Smooth muscle cell (in vitro differentiated cells): ENCODE data around the gene FRMD4B. TPM values are rescaled to one million over a fixed set of nuclear protein-coding genes. Genes with fewer than 3 reads are reported as not detected.

Experiments
- DNase-seq: peaks from one replicate; lab custom pipeline; 2025; ENCODE audit not compliant: unreplicated experiment; lab: John Stamatoyannopoulos, UW
- H2AFZ ChIP-seq: fragments of 200-600 bp; sonication (generic); 2 replicates; pipeline ENCODE4 v1.6.0; 2016; ENCODE audit warnings: antibody characterized with exemption, low read depth, mild to moderate bottlenecking
- H3F3A ChIP-seq: fragments of 200-600 bp; sonication (generic); 2 replicates; pipeline ENCODE4 v1.6.0; 2017; ENCODE audit warnings: antibody characterized with exemption, low read depth
- H3K27ac ChIP-seq: fragments of 200-600 bp; sonication (generic); 2 replicates; pipeline ENCODE4 v1.5.1; 2016; ENCODE audit warnings: low read depth, mild to moderate bottlenecking
- H3K27me3 ChIP-seq: fragments of 200-600 bp; sonication (generic); 2 replicates; pipeline ENCODE4 v1.6.1; 2016; ENCODE audit warnings: low read depth, mild to moderate bottlenecking
- H3K36me3 ChIP-seq: fragments of 200-600 bp; sonication (generic); 2 replicates; pipeline ENCODE4 v1.5.1; 2016; ENCODE audit warnings: low read depth
- H3K4me1 ChIP-seq: fragments of 200-600 bp; sonication (generic); 2 replicates; pipeline ENCODE4 v1.5.1; 2016; ENCODE audit warnings: low read depth
- H3K4me2 ChIP-seq: fragments of 200-600 bp; sonication (generic); 2 replicates; pipeline ENCODE4 v1.6.0; 2016; ENCODE audit warnings: mild to moderate bottlenecking
- H3K4me3 ChIP-seq: fragments of 200-600 bp; sonication (generic); 2 replicates; pipeline ENCODE4 v1.5.1; 2016; ENCODE audit warnings: mild to moderate bottlenecking
- H3K79me2 ChIP-seq: fragments of 200-600 bp; sonication (generic); 2 replicates; pipeline ENCODE4 v1.6.0; 2016; ENCODE audit warnings: low read depth, mild to moderate bottlenecking
- H3K9ac ChIP-seq: fragments of 200-600 bp; sonication (generic); 2 replicates; pipeline ENCODE4 v1.6.0; 2016; ENCODE audit warnings: low read depth
- H3K9me3 ChIP-seq: fragments of 200-600 bp; sonication (generic); replicated peaks from 2 replicates; pipeline ENCODE4 v1.5.1; 2016; ENCODE audit warnings: low read depth
- H4K20me1 ChIP-seq: fragments of 200-600 bp; sonication (generic); 2 replicates; pipeline ENCODE4 v1.6.0; 2016; ENCODE audit warnings: low read depth
- WGBS: methylation state at CpG from one replicate; pipeline ENCODE4 v1.1.7; 2016; ENCODE audit warnings: low lambda C conversion rate; 5-methylcytosine and 5-hydroxymethylcytosine counted together
- polyA plus RNA-seq: library from polyadenylated mRNA; unstranded; fragments of >200 nt; fragmentation: Nextera tagmentation; extraction: Ambion mirVana; gene quantifications from 2 replicates; pipeline ENCODE4 v1.2.1, GENCODE V29; 2016
- total RNA-seq: library from RNA; depleted of rRNA; stranded (reverse); fragments of >200 nt; gene quantifications from 2 replicates; pipeline ENCODE4 v1.2.3, GENCODE V29; 2014
- TF ChIP-seq, protein P1 (sequence below): fragments of 200-600 bp; sonication (generic); IDR thresholded peaks from 2 replicates; pipeline ENCODE4 v1.5.1; 2017; ENCODE audit warnings: borderline replicate concordance, mild to moderate bottlenecking, antibody characterized with exemption; ENCODE audit not compliant: insufficient read depth, poor library complexity, severe bottlenecking

FRMD4B gene
- total and polyA plus RNA-seq, 2 experiments from 2014 or later = 3.7 to 24.3 TPM

DNA sequence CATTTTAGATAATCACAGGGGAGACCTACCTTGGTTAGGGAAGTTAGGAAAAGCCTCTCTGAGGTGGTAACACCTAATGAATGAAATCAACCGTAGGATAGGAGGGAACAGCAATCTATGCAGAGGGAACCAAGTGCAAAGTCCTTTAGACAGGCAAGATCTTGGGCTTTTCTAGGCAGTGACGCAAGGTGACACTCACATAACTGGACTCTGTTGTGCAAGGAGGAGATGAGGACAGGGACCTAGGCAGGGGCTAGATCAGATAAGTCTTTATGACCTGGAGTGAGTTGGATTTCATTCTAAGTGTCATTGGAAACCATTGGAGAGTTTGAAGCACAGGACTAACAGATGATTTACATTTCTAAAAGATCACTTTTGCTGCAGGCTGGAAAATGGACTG is 258.9 kb downstream of the FRMD4B start:
- H3K27ac ChIP-seq = no peak overlapping the region
- TF ChIP-seq, protein P1, sequence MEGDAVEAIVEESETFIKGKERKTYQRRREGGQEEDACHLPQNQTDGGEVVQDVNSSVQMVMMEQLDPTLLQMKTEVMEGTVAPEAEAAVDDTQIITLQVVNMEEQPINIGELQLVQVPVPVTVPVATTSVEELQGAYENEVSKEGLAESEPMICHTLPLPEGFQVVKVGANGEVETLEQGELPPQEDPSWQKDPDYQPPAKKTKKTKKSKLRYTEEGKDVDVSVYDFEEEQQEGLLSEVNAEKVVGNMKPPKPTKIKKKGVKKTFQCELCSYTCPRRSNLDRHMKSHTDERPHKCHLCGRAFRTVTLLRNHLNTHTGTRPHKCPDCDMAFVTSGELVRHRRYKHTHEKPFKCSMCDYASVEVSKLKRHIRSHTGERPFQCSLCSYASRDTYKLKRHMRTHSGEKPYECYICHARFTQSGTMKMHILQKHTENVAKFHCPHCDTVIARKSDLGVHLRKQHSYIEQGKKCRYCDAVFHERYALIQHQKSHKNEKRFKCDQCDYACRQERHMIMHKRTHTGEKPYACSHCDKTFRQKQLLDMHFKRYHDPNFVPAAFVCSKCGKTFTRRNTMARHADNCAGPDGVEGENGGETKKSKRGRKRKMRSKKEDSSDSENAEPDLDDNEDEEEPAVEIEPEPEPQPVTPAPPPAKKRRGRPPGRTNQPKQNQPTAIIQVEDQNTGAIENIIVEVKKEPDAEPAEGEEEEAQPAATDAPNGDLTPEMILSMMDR = no peak
- H3F3A ChIP-seq = no peaks in the 10 kb centered on the region
- no peaks in the 10 kb centered on the region for H3K9me3 ChIP-seq
- WGBS = 92% methylated on average over 2 of the region's 2 CpGs
- H3K4me2 ChIP-seq = no peak overlapping the region
- no peak for DNase-seq
- H4K20me1 ChIP-seq = no peaks in the 10 kb centered on the region
- H3K79me2 ChIP-seq = no peaks in the 10 kb centered on the region
- H3K36me3 ChIP-seq = no peaks in the 10 kb centered on the region
- H3K4me1 ChIP-seq = no peaks in the 10 kb centered on the region
- no peak overlapping the region for H3K9ac ChIP-seq
- H3K27me3 ChIP-seq = no peaks in the 10 kb centered on the region
- no peak overlapping the region for H2AFZ ChIP-seq
- H3K4me3 ChIP-seq = no peak overlapping the region

- Histone ChIP-seq H3K36me3 (no peaks in the 10 kb centered on the region), H3K4me1 (no peaks in the 10 kb centered on the region), H3K79me2 (no peaks in the 10 kb centered on the region), H3K27me3 (no peaks in the 10 kb centered on the region), H3F3A (no peaks in the 10 kb centered on the region), H3K4me2 (no peak overlapping the region), H4K20me1 (no peaks in the 10 kb centered on the region), H2AFZ (no peak overlapping the region), H3K4me3 (no peak overlapping the region), H3K9me3 (no peaks in the 10 kb centered on the region), H3K27ac (no peak overlapping the region), H3K9ac (no peak overlapping the region)
- WGBS = 80% methylated on average over 3 of the region's 3 CpGs
- TF ChIP-seq, protein P1 = no peak
- DNase-seq = no peak
Observed at GRCh38 chr3:69126216-69126615, 259.7 kb downstream of the FRMD4B start.

DNA sequence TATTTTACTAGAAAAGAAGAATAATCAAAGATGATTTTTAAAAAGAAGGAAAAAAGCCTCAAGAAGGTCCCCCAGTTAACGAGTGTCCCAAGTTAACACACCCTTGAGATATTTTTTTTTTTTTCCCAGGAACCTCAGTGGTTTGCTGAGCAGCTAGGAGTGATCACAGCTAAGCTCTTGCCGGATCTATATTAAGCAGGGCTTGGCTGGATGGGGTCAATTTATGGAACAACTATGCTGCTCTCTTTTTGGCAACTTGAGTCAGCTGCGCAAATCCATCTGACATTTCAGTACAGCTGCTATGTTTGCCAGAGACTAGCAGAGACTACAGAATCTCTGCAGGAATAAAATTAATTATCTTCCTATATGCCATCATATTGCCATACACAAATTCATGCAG is 263.5 kb downstream of the FRMD4B start, which contains the start of gene LMOD3:
LMOD3 (minus strand) TSS at position 193 of the 400 bp plus-strand sequence. CDS start 209 bp downstream, outside the sequence.
- Histone ChIP-seq H3K27me3 (no peaks in the 10 kb centered on the region), H3K4me1 (no peaks in the 10 kb centered on the region), H3K4me3 (no peak within 1 kb of the TSS), H3K4me2 (no peak within 1 kb of the TSS), H2AFZ (peak within 1 kb of the TSS; percentile 65), H4K20me1 (no peaks in the 10 kb centered on the region), H3K27ac (no peak within 1 kb of the TSS), H3K9ac (no peak within 1 kb of the TSS), H3F3A (no peaks in the 10 kb centered on the region), H3K79me2 (no peaks in the 10 kb centered on the region), H3K9me3 (no peaks in the 10 kb centered on the region), H3K36me3 (no peaks in the 10 kb centered on the region)
- DNase-seq = no peak
- 71% methylated on average over 3 of the region's 3 CpGs for WGBS
- TF ChIP-seq, protein P1 = no peak

DNA sequence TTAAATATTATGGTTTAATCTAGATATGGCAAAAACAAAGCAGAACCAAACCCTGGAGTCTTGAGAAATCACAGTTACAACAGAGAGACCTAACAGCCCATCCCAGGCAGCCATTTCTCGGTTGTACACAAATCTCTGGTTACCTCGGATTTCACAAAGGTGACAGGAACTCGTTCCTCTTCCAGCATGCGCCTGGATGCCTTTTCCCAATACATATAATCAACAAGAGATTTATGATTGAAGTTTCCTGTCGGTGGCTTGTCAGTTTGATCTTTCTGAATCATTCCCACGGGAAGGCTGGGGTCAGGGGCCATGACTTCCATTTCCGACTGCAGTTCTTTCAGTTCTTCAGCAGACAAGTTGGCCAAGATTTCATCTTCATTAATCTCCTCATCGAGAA is 263.9 kb downstream of the FRMD4B start:
- H3K27ac ChIP-seq = no peak overlapping the region
- H2AFZ ChIP-seq = peak overlapping the region; percentile 65
- no peak overlapping the region for H3K4me2 ChIP-seq
- H3K4me3 ChIP-seq = no peak overlapping the region
- H3K27me3 ChIP-seq = no peaks in the 10 kb centered on the region
- WGBS = 82% methylated on average over 8 of the region's 8 CpGs
- H3F3A ChIP-seq = no peaks in the 10 kb centered on the region
- no peaks in the 10 kb centered on the region for H4K20me1 ChIP-seq
- no peaks in the 10 kb centered on the region for H3K36me3 ChIP-seq
- no peaks in the 10 kb centered on the region for H3K9me3 ChIP-seq
- no peaks in the 10 kb centered on the region for H3K79me2 ChIP-seq
- no peak for DNase-seq
- no peak overlapping the region for H3K9ac ChIP-seq
- no peaks in the 10 kb centered on the region for H3K4me1 ChIP-seq
- TF ChIP-seq, protein P1 = no peak
